Measurements from ENCODE around the gene CKAP2L. TPM values are rescaled to one million over a fixed set of nuclear protein-coding genes. Genes with fewer than 3 reads are reported as not detected.

Gene CKAP2L
- polyA plus RNA-seq, 1 donor from 2014 or later, result not detected

GRCh38 chr2:112757265-112757664 is 7.1 kb downstream of the CKAP2L start:
- H3K4me1 Mint-ChIP-seq, result peaks cover 5 to 11% (median 6%) of the 10 kb centered on the region in 3 donors
- H3K9me3 Mint-ChIP-seq, result no peaks in the 10 kb centered on the region
- no peak overlapping the region for H3K4me3 Mint-ChIP-seq
- no peak overlapping the region for H3K27ac Mint-ChIP-seq
- H3K36me3 Mint-ChIP-seq, result no peaks in the 10 kb centered on the region
- H3K27me3 Mint-ChIP-seq, result no peaks in the 10 kb centered on the region

GRCh38 chr2:112756207-112756606 is 8.2 kb downstream of the CKAP2L start:
- H3K4me1 Mint-ChIP-seq, result peaks cover 5 to 11% (median 6%) of the 10 kb centered on the region in 3 donors
- H3K4me3 Mint-ChIP-seq, result no peak overlapping the region
- H3K27me3 Mint-ChIP-seq, result no peaks in the 10 kb centered on the region
- H3K27ac Mint-ChIP-seq, result no peak overlapping the region
- no peaks in the 10 kb centered on the region for H3K36me3 Mint-ChIP-seq
- H3K9me3 Mint-ChIP-seq, result no peaks in the 10 kb centered on the region

- Mint-ChIP-seq H3K9me3 (no peaks in the 10 kb centered on the region), H3K36me3 (no peaks in the 10 kb centered on the region), H3K4me3 (no peak overlapping the region), H3K27ac (no peak overlapping the region), H3K4me1 (peaks cover 5 to 11% (median 6%) of the 10 kb centered on the region in 3 donors), H3K27me3 (no peaks in the 10 kb centered on the region)
Measured at GRCh38 chr2:112755444-112755843, 9.0 kb downstream of the CKAP2L start.

- Mint-ChIP-seq H3K4me1 (peaks cover 6 to 16% (median 11%) of the 10 kb centered on the region in 3 donors), H3K36me3 (no peaks in the 10 kb centered on the region), H3K27me3 (no peaks in the 10 kb centered on the region), H3K9me3 (no peaks in the 10 kb centered on the region), H3K4me3 (no peak overlapping the region), H3K27ac (no peak overlapping the region)
Measured at GRCh38 chr2:112754564-112754963, 9.8 kb downstream of the CKAP2L start.

GRCh38 chr2:112752667-112753066 is 11.7 kb downstream of the CKAP2L start:
- no peaks in the 10 kb centered on the region for H3K27me3 Mint-ChIP-seq
- H3K9me3 Mint-ChIP-seq, result no peaks in the 10 kb centered on the region
- no peaks in the 10 kb centered on the region for H3K36me3 Mint-ChIP-seq
- no peak overlapping the region for H3K27ac Mint-ChIP-seq
- H3K4me3 Mint-ChIP-seq, result no peak overlapping the region
- peaks cover 6 to 16% (median 11%) of the 10 kb centered on the region in 3 donors for H3K4me1 Mint-ChIP-seq

GRCh38 chr2:112751451-112752197 is 12.8 kb downstream of the CKAP2L start:
- Mint-ChIP-seq H3K4me3 (no peak overlapping the region), H3K27me3 (no peaks in the 10 kb centered on the region), H3K4me1 (peaks cover 6 to 14% (median 11%) of the 10 kb centered on the region in 3 donors), H3K9me3 (no peaks in the 10 kb centered on the region), H3K27ac (no peak overlapping the region), H3K36me3 (no peaks in the 10 kb centered on the region)

- Mint-ChIP-seq H3K27ac (peak overlapping the region in 1 of 3 donors; percentile 4), H3K4me3 (no peak overlapping the region)
Measured at GRCh38 chr2:112750560-112750843, 13.9 kb downstream of the CKAP2L start.

GRCh38 chr2:112749755-112750559 is 14.5 kb downstream of the CKAP2L start:
- no peaks in the 10 kb centered on the region for H3K36me3 Mint-ChIP-seq
- H3K9me3 Mint-ChIP-seq, result no peaks in the 10 kb centered on the region
- peak overlapping the region in 1 of 3 donors; percentile 4 for H3K27ac Mint-ChIP-seq
- H3K4me1 Mint-ChIP-seq, result peaks cover 0 to 9% (median 9%) of the 10 kb centered on the region in 3 donors
- peak overlapping the region in 1 of 4 donors; percentile 34 for H3K4me3 Mint-ChIP-seq
- H3K27me3 Mint-ChIP-seq, result no peaks in the 10 kb centered on the region

More at GRCh38 chr2:112750560-112750843, 13.9 kb downstream of the CKAP2L start:
- H3K9me3 Mint-ChIP-seq, result no peaks in the 10 kb centered on the region
- no peaks in the 10 kb centered on the region for H3K27me3 Mint-ChIP-seq
- no peaks in the 10 kb centered on the region for H3K36me3 Mint-ChIP-seq
- H3K4me1 Mint-ChIP-seq, result peaks cover 0 to 9% (median 9%) of the 10 kb centered on the region in 3 donors

GRCh38 chr2:112740527-112740926 is 23.9 kb downstream of the CKAP2L start:
- H3K36me3 Mint-ChIP-seq, result peaks cover 6% of the 10 kb centered on the region
- no peaks in the 10 kb centered on the region for H3K27me3 Mint-ChIP-seq
- no peak overlapping the region for H3K27ac Mint-ChIP-seq
- H3K4me3 Mint-ChIP-seq, result no peak overlapping the region
- no peaks in the 10 kb centered on the region for H3K9me3 Mint-ChIP-seq
- no peaks in the 10 kb centered on the region for H3K4me1 Mint-ChIP-seq

GRCh38 chr2:112737542-112738232 is 26.7 kb downstream of the CKAP2L start:
- H3K27ac Mint-ChIP-seq, result no peak overlapping the region
- no peak overlapping the region for H3K4me3 Mint-ChIP-seq
- H3K9me3 Mint-ChIP-seq, result no peaks in the 10 kb centered on the region
- peaks cover 4% of the 10 kb centered on the region for H3K36me3 Mint-ChIP-seq
- H3K4me1 Mint-ChIP-seq, result no peaks in the 10 kb centered on the region
- H3K27me3 Mint-ChIP-seq, result no peaks in the 10 kb centered on the region

GRCh38 chr2:112733871-112734270 is 30.5 kb downstream of the CKAP2L start:
- Mint-ChIP-seq H3K27ac (no peak overlapping the region), H3K36me3 (no peaks in the 10 kb centered on the region), H3K27me3 (no peaks in the 10 kb centered on the region), H3K4me1 (no peaks in the 10 kb centered on the region), H3K4me3 (no peak overlapping the region), H3K9me3 (no peaks in the 10 kb centered on the region)

- Mint-ChIP-seq H3K27me3 (peaks cover 2% of the 10 kb centered on the region), H3K4me3 (no peak overlapping the region), H3K36me3 (no peaks in the 10 kb centered on the region), H3K27ac (peak overlapping the region in 1 of 3 donors; percentile 64), H3K9me3 (no peaks in the 10 kb centered on the region), H3K4me1 (no peaks in the 10 kb centered on the region)
Measured at GRCh38 chr2:112733456-112733855, 31.0 kb downstream of the CKAP2L start.

- Mint-ChIP-seq H3K4me3 (no peak overlapping the region), H3K36me3 (no peaks in the 10 kb centered on the region), H3K27me3 (peaks cover 2% of the 10 kb centered on the region), H3K9me3 (no peaks in the 10 kb centered on the region), H3K27ac (no peak overlapping the region), H3K4me1 (peaks cover 0 to 6% (median 6%) of the 10 kb centered on the region in 3 donors)
Measured at GRCh38 chr2:112731479-112731878, 32.9 kb downstream of the CKAP2L start.

GRCh38 chr2:112730791-112731190 is 33.6 kb downstream of the CKAP2L start:
- peaks cover 2% of the 10 kb centered on the region for H3K27me3 Mint-ChIP-seq
- H3K27ac Mint-ChIP-seq, result no peak overlapping the region
- no peaks in the 10 kb centered on the region for H3K9me3 Mint-ChIP-seq
- H3K4me3 Mint-ChIP-seq, result no peak overlapping the region
- no peaks in the 10 kb centered on the region for H3K36me3 Mint-ChIP-seq
- peaks cover 1 to 12% (median 6%) of the 10 kb centered on the region in 3 donors for H3K4me1 Mint-ChIP-seq

- H3K27ac Mint-ChIP-seq, result no peak overlapping the region
- H3K4me1 Mint-ChIP-seq, result peaks cover 1 to 13% (median 6%) of the 10 kb centered on the region in 3 donors
- H3K27me3 Mint-ChIP-seq, result peaks cover 2% of the 10 kb centered on the region
- no peaks in the 10 kb centered on the region for H3K9me3 Mint-ChIP-seq
- no peaks in the 10 kb centered on the region for H3K36me3 Mint-ChIP-seq
- H3K4me3 Mint-ChIP-seq, result no peak overlapping the region
Measured at GRCh38 chr2:112730216-112730615, 34.2 kb downstream of the CKAP2L start.
